DOHH2 (cell line): ENCODE results near the gene KRTAP5-7.

ENCODE experiments used
- H3F3A ChIP-seq: fragments of 200-600 bp; sonication (generic), shearing (Covaris generic); 2 replicates; pipeline ENCODE4 v1.6.0; 2016; ENCODE audit warnings: antibody characterized with exemption, mild to moderate bottlenecking; ENCODE audit not compliant: control insufficient read depth, insufficient read depth
- H3K27ac ChIP-seq: fragments of 200-600 bp; sonication (generic); 2 replicates; pipeline ENCODE4 v1.5.1; 2014; ENCODE audit warnings: low read depth, mild to moderate bottlenecking, low read length, moderate library complexity
- H3K27me3 ChIP-seq: fragments of 200-600 bp; sonication (generic); 2 replicates; pipeline ENCODE4 v1.6.1; 2014; ENCODE audit warnings: mild to moderate bottlenecking, low read length, mixed read lengths; ENCODE audit not compliant: control insufficient read depth
- H3K36me3 ChIP-seq: fragments of 200-600 bp; sonication (generic); 2 replicates; pipeline ENCODE4 v1.6.1; 2014; ENCODE audit warnings: mild to moderate bottlenecking, low read length, moderate library complexity, mixed read lengths; ENCODE audit not compliant: control insufficient read depth
- H3K4me1 ChIP-seq: fragments of 200-600 bp; sonication (generic); 2 replicates; pipeline ENCODE4 v1.6.1; 2014; ENCODE audit warnings: mild to moderate bottlenecking, low read length, mixed read lengths; ENCODE audit not compliant: control insufficient read depth
- H3K4me2 ChIP-seq: fragments of 200-600 bp; sonication (generic); 2 replicates; pipeline ENCODE4 v1.6.0; 2014; ENCODE audit warnings: mild to moderate bottlenecking, low read length, moderate library complexity
- H3K4me3 ChIP-seq: fragments of 200-600 bp; sonication (generic); 2 replicates; pipeline ENCODE4 v1.5.1; 2014; ENCODE audit warnings: mild to moderate bottlenecking, low read length, mixed read lengths
- H3K79me2 ChIP-seq: fragments of 200-600 bp; sonication (generic); 2 replicates; pipeline ENCODE4 v1.6.1; 2014; ENCODE audit warnings: mild to moderate bottlenecking, low read length, mixed read lengths; ENCODE audit not compliant: control insufficient read depth
- H3K9me2 ChIP-seq: fragments of 200-600 bp; sonication (generic); replicated peaks from 2 replicates; pipeline ENCODE4 v1.6.1; 2014; ENCODE audit warnings: mild to moderate bottlenecking, low read length, mixed read lengths; ENCODE audit not compliant: control insufficient read depth
- H3K9me3 ChIP-seq: fragments of 200-600 bp; sonication (generic); 2 replicates; pipeline ENCODE4 v1.6.1; 2014; ENCODE audit warnings: antibody characterized with exemption, low read length, mixed read lengths; ENCODE audit not compliant: control insufficient read depth, insufficient read depth
- H4K20me1 ChIP-seq: fragments of 200-600 bp; sonication (generic); 2 replicates; pipeline ENCODE4 v1.6.0; 2014; ENCODE audit warnings: low read depth, mild to moderate bottlenecking, antibody characterized with exemption, low read length, moderate library complexity; ENCODE audit not compliant: control insufficient read depth, insufficient read depth
- CTCF ChIP-seq: fragments of 200-600 bp; sonication (generic); IDR thresholded peaks from one replicate; pipeline ENCODE4 v1.5.1; 2014; ENCODE audit warnings: antibody characterized with exemption, mild to moderate bottlenecking, low read depth, low read length; ENCODE audit not compliant: poor library complexity, severe bottlenecking
- EZH2phosphoT487 ChIP-seq: fragments of 200-600 bp; sonication (generic); IDR thresholded peaks from 2 replicates; pipeline ENCODE4 v1.6.1; 2017; ENCODE audit warnings: borderline replicate concordance, mild to moderate bottlenecking, antibody characterized with exemption, low read length, moderate library complexity, mixed read lengths

KRTAP5-7 gene

DNA sequence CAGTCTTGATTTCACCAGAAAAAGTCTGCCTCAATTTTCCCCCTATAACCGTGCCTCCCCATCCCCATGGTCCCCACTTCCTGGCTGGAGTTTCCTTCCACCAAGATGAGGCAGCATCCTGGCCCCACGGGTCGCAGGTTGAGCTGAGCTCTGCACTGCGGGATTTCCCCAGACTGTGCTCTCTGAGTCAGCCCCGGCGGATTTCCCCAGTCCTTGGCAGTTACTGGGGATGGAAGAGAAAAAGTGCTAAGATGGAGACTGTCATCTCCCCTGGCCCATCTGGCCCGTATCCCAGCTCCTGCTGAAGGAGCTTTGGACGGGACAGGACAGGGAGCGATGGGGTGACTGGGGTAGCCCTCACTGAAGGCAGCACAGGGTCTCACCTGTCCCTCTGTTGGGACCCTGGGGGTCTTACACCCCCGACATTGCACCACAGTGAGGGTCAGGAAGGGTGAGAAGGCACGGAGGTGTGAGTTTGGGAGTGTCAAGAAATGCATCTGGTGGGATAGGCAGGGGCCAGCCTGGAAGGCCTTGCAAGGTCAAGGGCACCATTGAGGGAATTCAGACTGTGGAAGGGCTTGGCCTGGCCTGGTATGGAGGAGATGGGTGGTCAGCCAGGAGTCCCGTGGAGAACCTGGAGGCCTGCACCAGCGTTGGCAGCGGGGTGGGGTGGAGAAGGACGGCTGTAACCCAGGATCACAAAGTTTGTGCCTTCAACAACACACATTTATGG, 37.6 kb upstream of the KRTAP5-7 start:
- no peaks in the 10 kb centered on the region for H3K4me1 ChIP-seq
- no peaks in the 10 kb centered on the region for H4K20me1 ChIP-seq
- no peaks in the 10 kb centered on the region for H3K27me3 ChIP-seq
- no peaks in the 10 kb centered on the region for H3K79me2 ChIP-seq
- no peak overlapping the region for H3K4me2 ChIP-seq
- TF ChIP-seq EZH2phosphoT487 (no peak), CTCF (no peak)
- H3F3A ChIP-seq = no peaks in the 10 kb centered on the region
- no peaks in the 10 kb centered on the region for H3K9me3 ChIP-seq
- H3K9me2 ChIP-seq = no peaks in the 10 kb centered on the region
- peaks cover 11% of the 10 kb centered on the region for H3K36me3 ChIP-seq
- no peak overlapping the region for H3K27ac ChIP-seq
- H3K4me3 ChIP-seq = no peak overlapping the region

DNA sequence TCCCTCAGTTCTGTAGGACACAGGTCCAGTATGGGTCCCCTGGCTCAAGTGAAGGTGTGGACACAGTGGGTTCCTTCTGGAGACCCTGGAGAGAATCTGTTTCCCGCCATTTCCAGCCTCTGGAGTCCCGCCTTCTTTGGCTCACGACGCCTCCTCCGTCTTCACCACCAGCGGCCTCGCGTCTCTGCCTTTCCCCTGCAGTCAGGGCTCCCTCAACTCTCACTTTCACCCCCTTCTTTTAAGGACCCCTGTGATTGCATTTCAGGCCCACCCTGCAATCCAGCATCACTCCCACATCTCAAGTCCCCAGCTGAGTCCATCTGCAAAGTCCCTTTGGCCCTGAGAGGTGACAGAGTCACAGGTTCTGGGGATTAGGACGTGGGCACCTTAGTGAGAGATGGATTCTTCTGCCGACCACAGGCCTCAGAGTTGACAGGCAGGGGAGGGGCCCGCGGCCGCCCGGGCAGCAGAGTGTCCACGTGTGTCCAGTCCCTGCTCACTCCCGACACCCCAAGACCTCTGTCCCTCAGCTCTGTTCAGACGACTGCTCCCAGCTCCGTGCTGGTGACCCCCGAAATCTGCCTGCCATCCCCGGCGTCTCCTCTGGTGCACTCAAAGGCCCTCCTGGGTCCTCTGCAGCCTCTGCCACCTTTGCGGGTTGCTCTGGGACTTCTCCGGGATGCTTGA, 36.9 kb upstream of the KRTAP5-7 start:
- Histone ChIP-seq H3K4me1 (no peaks in the 10 kb centered on the region), H3K4me2 (no peak overlapping the region), H3F3A (no peaks in the 10 kb centered on the region), H3K9me3 (no peaks in the 10 kb centered on the region), H3K9me2 (no peaks in the 10 kb centered on the region), H3K79me2 (no peaks in the 10 kb centered on the region), H3K27me3 (no peaks in the 10 kb centered on the region), H3K27ac (no peak overlapping the region), H4K20me1 (no peaks in the 10 kb centered on the region), H3K36me3 (peaks cover 8% of the 10 kb centered on the region; the same call in 1 of the 2 replicates), H3K4me3 (no peak overlapping the region)
- TF ChIP-seq EZH2phosphoT487 = no peak
- TF ChIP-seq CTCF = no peak

DNA sequence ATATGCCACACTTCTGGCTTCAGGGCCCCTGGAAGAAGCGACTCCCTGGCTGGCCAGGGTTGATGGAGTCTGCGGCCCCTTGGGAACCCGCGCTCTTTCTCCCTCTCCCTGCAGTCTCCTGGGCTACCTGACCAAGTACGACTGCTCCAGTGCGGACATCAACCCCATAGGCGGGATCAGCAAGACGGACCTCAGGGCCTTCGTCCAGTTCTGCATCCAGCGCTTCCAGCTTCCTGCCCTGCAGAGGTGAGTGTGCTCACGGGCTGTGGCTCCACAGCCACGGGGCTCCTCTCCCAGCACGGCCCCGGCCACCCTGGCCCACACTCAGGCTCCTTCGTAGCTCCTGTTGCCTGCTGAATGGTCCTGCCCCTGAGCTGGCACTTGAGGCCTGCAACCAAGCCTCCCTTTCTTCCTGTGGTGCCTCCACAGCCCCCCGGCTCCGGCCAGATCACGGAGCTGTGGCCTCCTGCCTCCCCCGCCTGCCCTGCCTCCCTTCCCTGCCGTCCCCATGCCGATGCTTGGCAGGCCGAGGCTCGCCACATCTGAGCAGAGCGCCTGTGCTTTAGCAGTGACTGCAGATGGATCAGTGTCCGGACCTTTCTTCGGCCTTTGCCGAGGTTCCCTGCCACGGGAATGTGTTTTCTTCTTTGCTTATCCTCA, 36.2 kb upstream of the KRTAP5-7 start:
- H3K9me2 ChIP-seq = no peaks in the 10 kb centered on the region
- H3K4me3 ChIP-seq = no peak overlapping the region
- H3K9me3 ChIP-seq = no peaks in the 10 kb centered on the region
- H3K27me3 ChIP-seq = no peaks in the 10 kb centered on the region
- no peaks in the 10 kb centered on the region for H4K20me1 ChIP-seq
- TF ChIP-seq CTCF (no peak), EZH2phosphoT487 (no peak)
- no peak overlapping the region for H3K27ac ChIP-seq
- no peaks in the 10 kb centered on the region for H3K79me2 ChIP-seq
- peaks cover 11% of the 10 kb centered on the region; the same call in 1 of the 2 replicates for H3K36me3 ChIP-seq
- H3F3A ChIP-seq = no peaks in the 10 kb centered on the region
- H3K4me2 ChIP-seq = no peak overlapping the region
- no peaks in the 10 kb centered on the region for H3K4me1 ChIP-seq
